HL-60 (cell line): ENCODE measurements around the gene INPP5J.

ENCODE experiments used
- GABPA ChIP-seq: IDR thresholded peaks from 2 replicates; pipeline ENCODE4 v1.6.1; 2012; ENCODE audit warnings: low read depth
- POLR2AphosphoS5 ChIP-seq: IDR thresholded peaks from 2 replicates; pipeline ENCODE4 v1.6.1; 2012; ENCODE audit warnings: low read depth
- TF ChIP-seq, protein P1 (sequence below): IDR thresholded peaks from one replicate; pipeline ENCODE4 v1.5.1; 2011; ENCODE audit warnings: low read length, control low read depth, inconsistent platforms; ENCODE audit not compliant: insufficient read depth
- TF ChIP-seq, protein P2 (sequence below): IDR thresholded peaks from 2 replicates; pipeline ENCODE4 v1.6.1; 2012; ENCODE audit warnings: low read depth; ENCODE audit not compliant: insufficient replicate concordance

DNA sequence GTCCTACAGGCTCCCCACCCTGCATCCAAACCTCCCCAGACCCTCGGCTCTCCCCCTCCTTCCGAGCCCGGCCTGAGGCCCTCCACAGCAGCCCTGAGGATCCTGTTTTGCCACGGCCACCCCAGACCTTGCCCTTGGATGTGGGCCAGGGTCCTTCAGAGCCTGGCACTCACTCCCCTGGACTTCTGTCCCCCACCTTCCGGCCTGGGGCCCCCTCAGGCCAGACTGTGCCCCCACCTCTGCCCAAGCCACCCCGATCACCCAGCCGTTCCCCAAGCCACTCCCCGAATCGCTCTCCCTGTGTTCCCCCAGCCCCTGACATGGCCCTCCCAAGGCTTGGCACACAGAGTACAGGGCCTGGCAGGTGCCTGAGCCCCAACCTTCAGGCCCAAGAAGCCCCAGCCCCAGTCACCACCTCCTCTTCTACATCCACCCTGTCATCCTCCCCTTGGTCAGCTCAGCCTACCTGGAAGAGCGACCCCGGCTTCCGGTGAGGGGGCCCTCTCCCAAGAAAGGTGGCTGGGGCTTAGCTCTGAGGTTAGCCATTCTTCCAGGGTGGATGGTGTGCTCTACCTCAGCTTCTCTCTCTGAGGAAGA, 2.9 kb downstream of the INPP5J start:
- TF ChIP-seq, protein P1, sequence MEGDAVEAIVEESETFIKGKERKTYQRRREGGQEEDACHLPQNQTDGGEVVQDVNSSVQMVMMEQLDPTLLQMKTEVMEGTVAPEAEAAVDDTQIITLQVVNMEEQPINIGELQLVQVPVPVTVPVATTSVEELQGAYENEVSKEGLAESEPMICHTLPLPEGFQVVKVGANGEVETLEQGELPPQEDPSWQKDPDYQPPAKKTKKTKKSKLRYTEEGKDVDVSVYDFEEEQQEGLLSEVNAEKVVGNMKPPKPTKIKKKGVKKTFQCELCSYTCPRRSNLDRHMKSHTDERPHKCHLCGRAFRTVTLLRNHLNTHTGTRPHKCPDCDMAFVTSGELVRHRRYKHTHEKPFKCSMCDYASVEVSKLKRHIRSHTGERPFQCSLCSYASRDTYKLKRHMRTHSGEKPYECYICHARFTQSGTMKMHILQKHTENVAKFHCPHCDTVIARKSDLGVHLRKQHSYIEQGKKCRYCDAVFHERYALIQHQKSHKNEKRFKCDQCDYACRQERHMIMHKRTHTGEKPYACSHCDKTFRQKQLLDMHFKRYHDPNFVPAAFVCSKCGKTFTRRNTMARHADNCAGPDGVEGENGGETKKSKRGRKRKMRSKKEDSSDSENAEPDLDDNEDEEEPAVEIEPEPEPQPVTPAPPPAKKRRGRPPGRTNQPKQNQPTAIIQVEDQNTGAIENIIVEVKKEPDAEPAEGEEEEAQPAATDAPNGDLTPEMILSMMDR = no peak
- TF ChIP-seq GABPA (no peak), POLR2AphosphoS5 (no peak)
- TF ChIP-seq, protein P2, sequence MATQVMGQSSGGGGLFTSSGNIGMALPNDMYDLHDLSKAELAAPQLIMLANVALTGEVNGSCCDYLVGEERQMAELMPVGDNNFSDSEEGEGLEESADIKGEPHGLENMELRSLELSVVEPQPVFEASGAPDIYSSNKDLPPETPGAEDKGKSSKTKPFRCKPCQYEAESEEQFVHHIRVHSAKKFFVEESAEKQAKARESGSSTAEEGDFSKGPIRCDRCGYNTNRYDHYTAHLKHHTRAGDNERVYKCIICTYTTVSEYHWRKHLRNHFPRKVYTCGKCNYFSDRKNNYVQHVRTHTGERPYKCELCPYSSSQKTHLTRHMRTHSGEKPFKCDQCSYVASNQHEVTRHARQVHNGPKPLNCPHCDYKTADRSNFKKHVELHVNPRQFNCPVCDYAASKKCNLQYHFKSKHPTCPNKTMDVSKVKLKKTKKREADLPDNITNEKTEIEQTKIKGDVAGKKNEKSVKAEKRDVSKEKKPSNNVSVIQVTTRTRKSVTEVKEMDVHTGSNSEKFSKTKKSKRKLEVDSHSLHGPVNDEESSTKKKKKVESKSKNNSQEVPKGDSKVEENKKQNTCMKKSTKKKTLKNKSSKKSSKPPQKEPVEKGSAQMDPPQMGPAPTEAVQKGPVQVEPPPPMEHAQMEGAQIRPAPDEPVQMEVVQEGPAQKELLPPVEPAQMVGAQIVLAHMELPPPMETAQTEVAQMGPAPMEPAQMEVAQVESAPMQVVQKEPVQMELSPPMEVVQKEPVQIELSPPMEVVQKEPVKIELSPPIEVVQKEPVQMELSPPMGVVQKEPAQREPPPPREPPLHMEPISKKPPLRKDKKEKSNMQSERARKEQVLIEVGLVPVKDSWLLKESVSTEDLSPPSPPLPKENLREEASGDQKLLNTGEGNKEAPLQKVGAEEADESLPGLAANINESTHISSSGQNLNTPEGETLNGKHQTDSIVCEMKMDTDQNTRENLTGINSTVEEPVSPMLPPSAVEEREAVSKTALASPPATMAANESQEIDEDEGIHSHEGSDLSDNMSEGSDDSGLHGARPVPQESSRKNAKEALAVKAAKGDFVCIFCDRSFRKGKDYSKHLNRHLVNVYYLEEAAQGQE = no peak
